NB4 (cell line): ENCODE measurements around the gene GPC3.

Experiments
- DNase-seq: peaks from one replicate; pipeline ENCODE4 v3.0.0; 2010; ENCODE audit warnings: low read depth
- H3K4me3 ChIP-seq: one replicate; pipeline ENCODE4 v1.5.1; 2011; ENCODE audit warnings: mild to moderate bottlenecking, low read depth, low read length, moderate library complexity
- MAX ChIP-seq: IDR thresholded peaks from 2 replicates; pipeline ENCODE4 v1.6.1; 2011; ENCODE audit warnings: low read depth, low read length
- MYC ChIP-seq: IDR thresholded peaks from 2 replicates; pipeline ENCODE4 v1.6.1; 2011; ENCODE audit warnings: low read depth, low read length
- POLR2A ChIP-seq: IDR thresholded peaks from 2 replicates; pipeline ENCODE4 v1.6.1; 2011; ENCODE audit warnings: mild to moderate bottlenecking; ENCODE audit not compliant: insufficient read length; ENCODE audit errors: extremely low read depth
- TF ChIP-seq, protein P1 (sequence below): IDR thresholded peaks from one replicate; pipeline ENCODE4 v1.5.1; 2012; ENCODE audit warnings: low read depth, low read length

Gene GPC3

GRCh38 chrX:133590703-133591505, 394.5 kb downstream of the GPC3 start:
- TF ChIP-seq POLR2A: no peak
- no peak for TF ChIP-seq MAX
- TF ChIP-seq, protein P1, sequence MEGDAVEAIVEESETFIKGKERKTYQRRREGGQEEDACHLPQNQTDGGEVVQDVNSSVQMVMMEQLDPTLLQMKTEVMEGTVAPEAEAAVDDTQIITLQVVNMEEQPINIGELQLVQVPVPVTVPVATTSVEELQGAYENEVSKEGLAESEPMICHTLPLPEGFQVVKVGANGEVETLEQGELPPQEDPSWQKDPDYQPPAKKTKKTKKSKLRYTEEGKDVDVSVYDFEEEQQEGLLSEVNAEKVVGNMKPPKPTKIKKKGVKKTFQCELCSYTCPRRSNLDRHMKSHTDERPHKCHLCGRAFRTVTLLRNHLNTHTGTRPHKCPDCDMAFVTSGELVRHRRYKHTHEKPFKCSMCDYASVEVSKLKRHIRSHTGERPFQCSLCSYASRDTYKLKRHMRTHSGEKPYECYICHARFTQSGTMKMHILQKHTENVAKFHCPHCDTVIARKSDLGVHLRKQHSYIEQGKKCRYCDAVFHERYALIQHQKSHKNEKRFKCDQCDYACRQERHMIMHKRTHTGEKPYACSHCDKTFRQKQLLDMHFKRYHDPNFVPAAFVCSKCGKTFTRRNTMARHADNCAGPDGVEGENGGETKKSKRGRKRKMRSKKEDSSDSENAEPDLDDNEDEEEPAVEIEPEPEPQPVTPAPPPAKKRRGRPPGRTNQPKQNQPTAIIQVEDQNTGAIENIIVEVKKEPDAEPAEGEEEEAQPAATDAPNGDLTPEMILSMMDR: no peak
- TF ChIP-seq MYC: no peak
- no peak for DNase-seq
- H3K4me3 ChIP-seq: no peak overlapping the region

DNA sequence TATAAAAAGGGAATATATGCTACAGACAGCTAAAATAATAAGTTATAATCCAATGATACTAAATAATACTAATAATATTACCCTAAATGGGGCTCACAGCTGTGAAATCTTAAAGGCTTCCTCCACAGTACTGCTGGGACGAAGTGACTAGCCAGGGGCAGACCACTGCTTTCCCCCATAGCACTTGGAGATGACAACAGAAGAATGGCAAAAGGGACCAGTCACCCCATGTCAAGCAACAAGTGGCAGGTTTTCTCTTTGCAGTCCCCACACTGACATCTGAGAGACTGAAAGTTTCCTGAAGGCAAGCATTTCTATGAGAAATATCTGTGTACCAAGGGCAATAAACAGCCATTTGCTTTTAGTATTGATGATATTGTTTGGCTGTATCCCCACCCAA, 396.6 kb downstream of the GPC3 start:
- H3K4me3 ChIP-seq: no peak overlapping the region
- TF ChIP-seq MYC: no peak
- no peak for TF ChIP-seq POLR2A
- TF ChIP-seq, protein P1: no peak
- no peak for TF ChIP-seq MAX
- DNase-seq: no peak

DNA sequence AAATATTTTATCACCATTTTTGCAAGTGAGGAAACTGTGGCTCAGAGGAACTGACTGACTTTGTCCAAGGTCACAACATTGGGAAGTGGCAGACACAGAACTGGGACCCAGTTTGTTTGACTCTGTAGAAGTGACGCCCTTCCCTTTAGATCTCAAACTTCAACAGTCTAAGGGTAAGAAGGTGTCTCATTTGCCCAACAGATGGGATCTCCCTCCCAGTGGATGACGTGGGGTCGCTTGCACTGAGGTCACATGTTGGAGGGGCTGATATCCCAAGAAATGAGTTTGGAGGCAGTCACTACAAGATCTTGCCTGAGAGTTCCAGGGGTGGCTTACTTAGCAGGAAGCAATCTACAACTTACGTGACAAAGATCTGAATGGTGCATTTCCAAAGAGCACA, 397.6 kb downstream of the GPC3 start:
- DNase-seq: no peak
- TF ChIP-seq MAX (no peak), POLR2A (no peak), MYC (no peak)
- TF ChIP-seq, protein P1: no peak
- H3K4me3 ChIP-seq: no peak overlapping the region

DNA sequence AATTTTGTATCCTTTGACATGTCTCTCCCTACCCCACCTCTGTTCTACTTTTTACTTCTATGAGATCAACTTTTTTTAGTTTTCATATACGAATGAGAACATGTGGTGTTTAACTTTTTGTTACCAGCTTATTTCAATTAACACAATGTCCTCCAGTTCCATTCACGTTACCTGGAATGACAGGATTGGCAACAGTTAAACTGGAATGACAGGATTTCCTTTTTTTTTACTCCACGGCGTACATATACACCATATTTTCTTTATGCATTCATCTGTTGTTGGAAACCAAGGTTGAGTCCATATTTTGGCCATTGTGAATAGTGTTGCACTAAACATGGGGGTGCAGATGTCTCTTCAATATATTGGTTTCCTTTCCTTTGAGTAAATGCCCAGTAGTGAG, 398.3 kb downstream of the GPC3 start:
- TF ChIP-seq, protein P1: no peak
- no peak for TF ChIP-seq MAX
- TF ChIP-seq POLR2A: no peak
- no peak for TF ChIP-seq MYC
- no peak for DNase-seq
- H3K4me3 ChIP-seq: no peak overlapping the region

- DNase-seq: no peak
- TF ChIP-seq, protein P1: no peak
- no peak for TF ChIP-seq POLR2A
- TF ChIP-seq MYC: no peak
- no peak for TF ChIP-seq MAX
- H3K4me3 ChIP-seq: no peak overlapping the region
These were observed 399.0 kb downstream of the GPC3 start for GRCh38 chrX:133586443-133586842.
